ENCODE measurements around the gene PLEKHM2.

PLEKHM2 gene

GRCh38 chr1:15739259-15739658, 55.1 kb downstream of the PLEKHM2 start:
- DNase-seq (ENCODE audit: low read depth in 2 of 2): no peak

DNA sequence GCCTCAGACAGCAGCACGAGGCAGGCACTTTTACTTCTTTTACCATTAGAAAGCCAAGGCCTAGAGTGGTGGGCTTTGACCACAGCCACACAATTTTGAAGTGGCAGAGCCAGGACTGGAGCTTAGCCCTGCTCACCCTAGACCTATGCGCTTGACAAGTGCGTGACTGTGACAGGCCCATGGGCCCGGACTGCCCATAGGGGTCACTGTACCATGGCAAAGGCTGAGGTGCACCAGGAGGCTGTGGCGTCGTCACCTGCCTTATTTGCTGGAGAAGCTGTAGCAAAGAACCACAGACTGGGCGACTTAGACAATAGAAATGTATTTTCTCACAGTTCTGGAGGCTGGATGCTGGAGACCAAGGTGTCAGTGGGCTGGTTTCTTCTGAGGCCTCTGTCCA, 55.6 kb downstream of the PLEKHM2 start:
- no peak for DNase-seq (ENCODE audit: low read depth in 2 of 2)

DNA sequence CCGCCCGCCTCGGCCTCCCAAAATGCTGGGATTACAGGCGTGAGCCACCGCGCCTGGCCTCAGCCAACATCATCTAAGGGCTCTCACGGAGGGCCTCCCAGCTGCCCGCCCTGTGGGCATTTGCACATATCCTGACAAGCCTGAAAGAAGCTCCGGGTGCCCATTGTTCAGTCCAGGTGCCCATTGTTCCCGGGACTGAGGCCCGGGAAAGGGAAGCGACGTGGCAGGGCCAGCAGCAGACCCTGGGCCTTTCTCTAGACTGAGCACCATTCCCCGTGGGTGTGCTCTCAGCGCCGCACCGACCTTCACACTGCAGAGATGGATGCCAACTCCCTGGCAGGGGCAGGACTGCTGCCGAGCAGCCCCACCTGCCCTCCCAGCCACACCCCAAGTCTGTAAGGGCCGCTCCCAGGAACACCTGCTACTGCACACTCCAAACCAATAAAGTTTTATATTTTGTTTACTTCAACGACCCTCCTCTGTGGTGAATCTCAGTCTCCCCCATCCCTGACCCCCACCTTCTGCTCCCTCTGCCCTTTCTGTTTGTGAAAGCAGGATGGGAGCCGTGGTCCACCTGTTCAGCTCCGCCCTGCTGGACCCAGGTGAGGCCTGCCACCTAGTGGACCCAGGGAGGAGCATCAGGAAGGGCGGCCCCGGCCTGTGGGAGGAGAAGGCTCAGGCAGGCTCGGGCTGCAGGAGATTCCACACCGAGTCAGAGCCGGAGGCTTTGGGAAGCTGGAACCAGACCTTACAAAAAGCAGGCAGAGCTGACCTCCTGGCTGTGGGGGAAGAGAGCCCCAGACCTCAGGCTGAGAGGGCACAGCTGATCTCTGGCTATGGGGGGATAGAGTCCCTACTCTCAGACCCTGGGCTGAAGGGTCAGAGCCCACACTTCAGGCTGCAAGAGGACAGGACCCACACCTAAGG, 57.1 kb downstream of the PLEKHM2 start:
- DNase-seq (ENCODE audit: low read depth in 2 of 2): peak; percentile 51 to 53

DNA sequence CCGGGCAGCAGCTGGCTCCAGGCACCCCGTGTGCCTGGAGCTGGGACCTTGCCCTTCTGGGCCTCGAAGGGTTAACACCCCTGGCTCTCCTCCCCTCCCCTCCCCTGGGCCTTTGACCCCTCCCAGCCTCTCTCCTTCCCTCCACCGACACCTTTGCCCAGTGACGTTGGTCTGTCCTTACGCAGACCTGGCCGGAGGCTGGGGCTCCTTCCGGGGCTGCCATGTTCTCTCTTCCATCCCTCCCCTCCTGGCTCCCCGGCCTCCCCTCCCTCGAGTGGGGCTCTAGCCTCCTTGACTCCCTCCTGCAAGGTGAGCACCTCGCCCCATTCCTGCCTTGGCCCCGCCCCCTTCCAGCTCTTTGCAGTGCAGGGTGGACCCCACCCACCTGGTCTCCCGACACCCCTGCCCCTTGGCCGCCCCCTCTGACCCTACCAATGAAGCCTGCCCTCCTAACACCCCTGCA, 58.2 kb downstream of the PLEKHM2 start, which contains the start of gene TMEM82:
TMEM82 (plus strand) TSS at position 161 of the 463 bp plus-strand sequence; CDS start at position 222, 61 bp downstream.
- no peak for DNase-seq (ENCODE audit: low read depth in 2 of 2)

DNA sequence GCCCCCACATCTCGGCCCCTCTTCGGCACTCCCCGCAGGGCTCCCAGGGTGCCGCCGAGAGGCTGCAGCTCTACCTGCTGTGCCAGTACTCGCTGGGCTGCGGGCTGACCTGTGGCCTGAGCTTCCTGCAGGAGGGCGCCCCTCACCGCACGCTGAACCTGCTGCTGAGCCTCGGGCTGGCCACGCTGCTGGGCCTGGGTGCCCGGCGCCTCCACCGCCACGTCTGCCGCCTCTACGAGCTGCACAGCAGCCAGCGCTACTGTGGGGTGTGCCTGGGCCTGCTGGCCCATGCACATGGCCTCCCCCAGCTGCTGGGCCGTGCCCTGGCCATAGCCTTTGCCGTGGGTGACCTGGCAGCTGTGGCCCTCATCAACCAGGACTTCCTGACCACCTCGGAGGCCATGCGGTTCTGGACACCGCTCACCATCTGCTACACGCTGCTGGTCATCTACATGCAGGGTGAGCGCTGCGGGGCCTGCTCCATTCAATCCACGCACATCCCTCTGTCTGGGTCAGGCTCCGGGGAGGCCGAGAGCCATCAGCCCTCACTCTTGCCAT, 60.1 kb downstream of the PLEKHM2 start:
- no peak for DNase-seq (ENCODE audit: low read depth in 2 of 2)

- no peak for DNase-seq (ENCODE audit: low read depth in 2 of 2)
Observed at GRCh38 chr1:15747378-15747777, 63.3 kb downstream of the PLEKHM2 start.

GRCh38 chr1:15748264-15748663, 64.1 kb downstream of the PLEKHM2 start:
- DNase-seq (ENCODE audit: low read depth in 2 of 2): no peak

DNA sequence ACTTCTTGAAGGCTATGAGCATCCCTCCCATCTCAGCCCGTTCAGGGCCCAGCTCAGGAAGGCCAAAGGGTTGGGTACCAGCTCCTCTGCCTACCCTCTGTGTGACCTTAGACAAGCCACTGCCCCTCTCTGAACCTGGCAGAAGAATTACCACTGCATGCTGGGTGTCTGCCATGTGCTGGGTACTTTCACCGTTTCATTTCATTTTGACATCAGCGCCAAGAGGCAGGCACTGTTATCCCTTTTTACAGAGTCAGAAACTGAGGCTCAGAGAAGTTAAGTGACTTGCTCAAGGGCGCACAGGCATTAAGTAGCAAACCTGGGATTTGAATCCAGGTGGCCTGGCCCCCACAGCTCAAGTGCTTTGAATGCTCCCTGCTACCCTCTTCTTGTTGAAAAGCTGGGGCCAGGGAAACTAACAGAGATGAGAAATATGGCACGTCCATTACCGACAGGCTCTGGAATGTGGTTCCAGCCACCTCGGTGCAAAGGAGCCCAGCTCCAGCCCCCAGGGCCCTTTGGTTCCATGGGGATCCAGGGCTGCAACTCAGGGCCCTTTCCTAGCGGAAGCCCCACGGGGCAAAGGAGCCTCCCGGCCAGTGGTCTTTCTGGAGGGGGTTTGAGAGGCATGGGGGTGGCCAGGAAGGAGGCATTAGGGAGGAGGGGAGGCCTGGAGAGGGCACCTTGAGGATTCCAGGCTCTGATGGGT, 64.7 kb downstream of the PLEKHM2 start:
- no peak for DNase-seq (ENCODE audit: low read depth in 2 of 2)

DNA sequence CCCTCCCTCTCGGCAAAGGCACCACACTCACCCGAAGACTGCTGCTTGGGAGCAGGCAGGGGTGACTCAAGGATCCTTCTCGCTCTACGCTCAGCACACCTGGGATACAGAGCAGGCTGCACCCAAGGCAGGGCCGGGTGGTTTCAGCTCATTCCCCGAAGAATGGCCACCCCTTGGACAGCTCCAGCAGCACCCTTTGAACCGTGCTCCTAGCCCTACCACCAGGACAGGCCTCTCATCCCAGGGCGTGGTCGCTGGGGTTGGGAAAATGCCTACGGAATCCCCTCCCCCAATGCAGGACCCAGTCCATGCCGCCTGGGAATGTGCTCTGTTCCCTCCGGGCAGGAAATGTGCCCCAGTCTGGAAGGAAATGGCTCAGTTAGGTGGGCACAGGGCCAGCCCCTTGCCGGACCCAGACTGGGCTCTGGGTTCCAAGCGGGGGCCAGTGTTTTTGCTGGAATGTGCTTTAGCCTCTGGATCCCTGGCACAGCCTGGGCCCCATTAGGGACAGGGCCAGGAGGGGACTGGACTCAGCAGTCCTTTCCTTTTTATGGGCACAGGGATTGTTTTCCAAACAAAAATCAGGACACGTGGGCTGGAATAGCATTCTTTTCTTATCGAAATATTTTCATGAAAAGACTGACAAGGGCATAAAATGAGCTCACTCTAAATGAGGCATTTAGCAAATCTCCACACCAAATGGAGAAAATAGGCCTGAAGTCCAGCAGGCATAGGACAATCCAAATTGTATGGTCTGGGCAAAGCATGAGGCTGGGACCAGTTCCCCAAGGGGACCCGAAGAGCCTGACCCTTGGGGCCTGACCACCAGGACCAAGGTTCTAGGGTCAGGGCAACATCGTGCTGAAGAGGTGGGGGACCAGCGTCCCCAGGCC, 65.5 kb downstream of the PLEKHM2 start:
- no peak for DNase-seq (ENCODE audit: low read depth in 2 of 2)

DNA sequence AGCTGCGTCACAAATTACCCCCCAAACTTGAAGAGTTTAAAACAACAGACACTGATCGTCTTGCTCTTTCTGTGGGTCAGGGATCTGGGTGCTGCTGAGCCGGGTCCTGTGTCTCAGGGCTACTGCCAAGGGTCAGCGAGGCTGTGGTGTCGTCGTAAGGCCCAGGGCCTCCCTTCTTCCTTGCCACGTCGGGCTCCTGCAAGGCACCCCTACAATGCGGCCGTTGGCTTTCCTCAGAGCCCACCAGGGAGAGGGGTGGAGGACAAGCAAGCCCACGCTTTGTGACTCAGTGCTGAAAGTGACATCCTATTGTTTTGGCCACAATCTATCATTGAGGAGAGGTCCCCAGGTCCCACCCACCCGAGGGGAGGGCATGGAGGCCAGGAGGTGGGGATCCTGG, 66.8 kb downstream of the PLEKHM2 start:
- DNase-seq (ENCODE audit: low read depth in 2 of 2): no peak

DNA sequence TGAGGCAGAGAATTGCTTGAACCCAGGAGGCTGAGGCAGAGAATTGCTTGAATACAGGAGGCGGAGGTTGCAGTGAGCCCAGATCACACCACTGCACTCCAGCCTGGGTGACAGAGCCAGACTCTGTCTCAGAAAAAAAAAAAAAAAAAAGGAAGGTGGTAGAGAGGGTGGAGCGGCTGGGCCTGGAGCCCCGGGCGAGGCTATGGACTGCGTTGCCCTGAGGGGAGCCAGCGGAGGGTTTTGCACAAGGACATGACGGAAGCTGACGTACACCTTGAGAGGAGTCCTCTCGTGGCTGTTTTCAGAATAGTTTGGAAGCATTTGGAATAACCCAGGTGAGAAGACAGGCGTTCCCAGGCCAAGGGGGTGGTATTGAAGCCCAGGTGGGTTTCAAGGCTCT, 67.6 kb downstream of the PLEKHM2 start:
- no peak for DNase-seq (ENCODE audit: low read depth in 2 of 2)

DNA sequence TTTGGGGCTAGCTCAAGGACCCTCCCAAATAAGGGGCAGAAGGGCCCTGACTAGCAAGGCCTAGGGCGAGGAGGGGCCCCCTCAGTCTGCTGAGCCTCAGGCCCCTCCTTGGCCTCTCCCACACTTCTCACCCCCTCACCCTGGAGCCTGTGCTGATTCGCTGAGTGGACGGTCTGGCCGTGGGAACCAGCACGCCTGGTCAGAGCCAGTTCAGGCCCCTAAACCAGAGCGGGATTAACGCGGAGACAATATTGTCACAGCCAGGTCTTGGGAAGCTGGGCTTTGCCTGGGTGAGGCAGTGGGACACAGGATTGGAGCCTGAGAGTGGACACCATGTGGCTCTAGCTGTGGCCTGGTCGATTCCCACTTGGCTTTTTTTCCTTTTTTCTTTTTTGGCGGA, 69.7 kb downstream of the PLEKHM2 start:
- DNase-seq (ENCODE audit: low read depth in 2 of 2): no peak

- no peak for DNase-seq (ENCODE audit: low read depth in 2 of 2)
Observed at GRCh38 chr1:15755021-15755645, 71.0 kb downstream of the PLEKHM2 start.

- no peak for DNase-seq (ENCODE audit: low read depth in 2 of 2)
Observed at GRCh38 chr1:15755646-15756040, 71.5 kb downstream of the PLEKHM2 start.

- no peak for DNase-seq (ENCODE audit: low read depth in 2 of 2)
Observed at GRCh38 chr1:15756143-15757015, 72.3 kb downstream of the PLEKHM2 start.

DNA sequence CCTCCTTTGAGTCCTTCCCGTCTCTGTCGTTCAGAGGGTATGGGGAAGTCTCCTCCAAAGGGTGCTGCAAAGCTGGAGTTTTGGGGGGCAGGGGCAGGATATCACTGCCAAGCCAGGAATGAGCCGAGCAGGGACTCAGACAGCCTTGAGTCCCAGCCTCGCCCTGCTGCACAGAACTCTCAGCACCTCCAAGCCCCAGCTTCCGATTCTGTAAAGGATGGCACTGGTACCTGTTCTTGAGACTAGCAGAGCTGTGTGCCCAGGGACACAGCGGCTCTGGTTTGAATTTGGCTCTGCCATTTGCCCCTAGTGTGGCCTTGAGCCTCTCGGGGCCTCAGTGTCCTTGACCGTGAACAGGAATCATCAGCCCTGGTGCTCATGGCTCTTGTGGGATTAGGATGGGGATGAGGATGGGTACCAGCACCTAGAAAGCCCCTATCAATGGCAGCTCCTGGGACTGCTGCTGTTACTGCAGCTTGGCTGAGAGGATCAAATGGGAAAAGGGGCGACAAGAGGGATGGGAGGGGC, 73.0 kb downstream of the PLEKHM2 start:
- DNase-seq (ENCODE audit: low read depth in 2 of 2): no peak

DNA sequence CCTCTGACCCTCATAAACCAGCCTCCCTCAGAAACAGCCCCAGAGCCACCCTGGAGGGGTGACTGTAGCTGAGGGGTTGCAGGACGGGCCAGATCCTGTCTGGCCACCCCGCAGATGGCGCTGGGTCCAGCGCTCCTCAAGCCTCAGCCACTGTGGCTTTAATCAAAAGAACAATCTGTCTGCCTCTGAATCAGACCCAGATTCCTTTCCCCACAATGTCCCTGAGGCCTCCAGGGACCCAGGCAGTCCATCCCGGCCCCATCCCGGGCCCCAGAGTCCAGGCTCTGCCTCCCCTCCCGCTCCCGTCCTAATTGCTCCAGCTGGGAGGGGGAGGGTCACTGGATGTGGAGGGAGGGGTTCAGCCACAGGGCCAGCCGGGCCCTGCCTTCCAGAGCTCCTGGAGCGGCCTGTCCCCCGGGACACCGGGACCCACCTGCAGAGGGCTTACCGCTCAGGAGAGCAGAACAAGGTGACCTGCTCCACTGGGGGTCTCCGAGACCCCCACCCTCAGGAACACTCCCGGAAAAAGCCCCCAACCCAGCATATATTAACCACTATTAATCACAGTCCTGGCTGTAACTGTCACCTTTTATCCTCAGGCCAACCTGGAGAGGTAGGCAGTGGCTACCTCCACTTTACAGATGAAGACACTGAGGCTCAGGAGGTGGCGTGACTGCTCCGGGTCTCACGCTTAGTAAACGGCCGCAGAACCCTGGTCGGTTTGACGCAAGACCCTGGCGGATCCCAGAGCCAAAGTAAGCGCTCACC, 73.6 kb downstream of the PLEKHM2 start:
- DNase-seq (ENCODE audit: low read depth in 2 of 2): no peak

- no peak for DNase-seq (ENCODE audit: low read depth in 2 of 2)
Observed at GRCh38 chr1:15758343-15758931, 74.3 kb downstream of the PLEKHM2 start, which contains the start of gene FBLIM1. Gene FBLIM1 (plus strand): TSS chr1:15758795. CDS start chr1:15764984, 6,189 bp downstream.
